Spleen (tissue), 11 donors: ENCODE data around the gene CPNE6. TPM values are rescaled to one million over a fixed set of nuclear protein-coding genes. Genes with fewer than 3 reads are reported as not detected.
A peak's percentile ranks its signal among the peaks of the same experiment; 100 is the strongest.
"Not testable (repeated sequence)": the region's sequence is repeated elsewhere in the genome, so short reads cannot be mapped to it uniquely, and the experiment has no call there.

Source experiments
- DNase-seq: peaks from one replicate; pipeline ENCODE4 v3.0.0-alpha.2; 2020
- H3K27ac ChIP-seq, 8 donors: fragments of 200-600 bp; sonication (generic) in 7 of 8; 1 replicate in 4 of 8; 2 replicates in 4 of 8; pipeline versions ENCODE4 v1.5.0 to v1.8.0; 2016 to 2021; ENCODE audit warnings: inconsistent platforms in 4 of 8, mild to moderate bottlenecking in 4 of 8, moderate library complexity in 1 of 8
- H3K27me3 ChIP-seq, 7 donors: fragments of 200-600 bp; sonication (generic) in 6 of 7; replicated peaks in 1 of 7; 1 replicate in 4 of 7; 2 replicates in 3 of 7; pipeline versions ENCODE4 v1.5.0 to v1.8.0; 2016 to 2021; ENCODE audit warnings: inconsistent platforms in 3 of 7, mild to moderate bottlenecking in 1 of 7
- H3K36me3 ChIP-seq, 6 donors: fragments of 200-600 bp; sonication (generic) in 5 of 6; 1 replicate in 4 of 6; 2 replicates in 2 of 6; pipeline versions ENCODE4 v1.5.0 to v1.8.0; 2016 to 2021; ENCODE audit warnings: inconsistent platforms in 2 of 6
- H3K4me1 ChIP-seq, 6 donors: fragments of 200-600 bp; sonication (generic) in 5 of 6; 1 replicate in 3 of 6; 2 replicates in 3 of 6; pipeline versions ENCODE4 v1.5.0 to v1.8.0; 2016 to 2021; ENCODE audit warnings: inconsistent platforms in 3 of 6
- H3K4me3 ChIP-seq, 8 donors: fragments of 200-600 bp; sonication (generic) in 7 of 8; 1 replicate in 4 of 8; 2 replicates in 4 of 8; pipeline versions ENCODE4 v1.5.0 to v1.8.0; 2016 to 2021; ENCODE audit warnings: inconsistent platforms in 4 of 8, mild to moderate bottlenecking in 4 of 8, moderate library complexity in 2 of 8
- H3K9me3 ChIP-seq, 8 donors: fragments of 200-600 bp; sonication (generic) in 7 of 8; 1 replicate in 4 of 8; 2 replicates in 4 of 8; pipeline versions ENCODE4 v1.5.0 to v1.8.0; 2016 to 2021; ENCODE audit warnings: inconsistent platforms in 4 of 8
- CTCF ChIP-seq, 11 experiments: fragments of 200-600 bp in 7 of 11; fragments of 450-650 bp in 4 of 11; sonication (generic) in 4 of 11; IDR thresholded peaks in 8 of 11; conservative IDR thresholded peaks in 3 of 11; 1 replicate in 7 of 11; 2 replicates in 4 of 11; pipeline versions ENCODE4 v1.4.0 to v1.8.0; 2016 to 2021; ENCODE audit warnings: antibody characterized with exemption in 11 of 11, inconsistent platforms in 4 of 11, mild to moderate bottlenecking in 1 of 11
- POLR2A ChIP-seq, 3 donors: fragments of 450-650 bp; IDR thresholded peaks; one replicate each; pipeline ENCODE4 v1.5.1; 2017; ENCODE audit warnings: antibody characterized with exemption in 3 of 3, mild to moderate bottlenecking in 1 of 3
- POLR2AphosphoS5 ChIP-seq, 3 donors: sonication (generic); formaldehyde crosslinking; IDR thresholded peaks; one replicate each; pipeline ENCODE4 v1.5.1; 2017; ENCODE audit warnings: antibody characterized with exemption in 3 of 3
- WGBS, 5 donors: extraction: QIAGEN DNeasy Blood & Tissue Kit in 3 of 5; methylation state at CpG; one replicate each; pipeline versions ENCODE4 v1.1.5 to v1.1.7; 2013 to 2018; 5-methylcytosine and 5-hydroxymethylcytosine counted together
- intact Hi-C: fragments of 100-400 bp; cut with DNase I; formaldehyde crosslinking; loops from one replicate; pipeline ENCODE4 v1.15.0; 2023; ENCODE audit warnings: low total_unique reads
- polyA plus RNA-seq, 3 donors: library from polyadenylated mRNA; stranded (reverse); fragments of 200-250 nt; gene quantifications; one replicate each; pipeline ENCODE4 v1.2.1, GENCODE V29; 2013
- total RNA-seq, 7 donors: library from RNA; depleted of rRNA in 3 of 7; stranded (reverse); fragments of >200 nt in 3 of 7; fragmentation: NEBNext Ultra II Directional in 4 of 7; extraction: Animal tissue kit (Norgen Biotek cat#: 25700) in 4 of 7; gene quantifications; one replicate each; pipeline versions ENCODE4 v1.1.0 to v1.2.1, GENCODE V29; 2016 to 2021
- donor health status: healthy with polysubstance abuse.
- donor health status: DM: no; HTN: no; CAD: no; lungs with moderate emphysema.
- donor health status: DM: no; HTN: no; CAD: no.
- donor health status: Bipolar disorder and iron deficiency.
- donor health status: healthy.
- donor health status: DM: no; HTN: no; CAD: no.
- donor health status: DM: yes; HTN: yes; CAD: no.

Gene CPNE6
- total and polyA plus RNA-seq, 10 donors, result 0.03 to 0.13 TPM; not detected in 8

GRCh38 chr14:24100982-24101494 lies 29.7 kb downstream of the CPNE6 start:
- no peak for TF ChIP-seq CTCF (IDR thresholded peaks at IDR 0.05 in 8 of 11, conservative IDR thresholded peaks at IDR 0.05 in 3 of 11)
- TF ChIP-seq POLR2AphosphoS5 (IDR thresholded peaks at IDR 0.05), result no peak
- no peak for TF ChIP-seq POLR2A (IDR thresholded peaks at IDR 0.05)
- DNase-seq, result peak; percentile 40
- WGBS, 5 donors, result 95 to 100% (median 97%) methylated on average over 2 to 3 of the region's 3 CpGs
- Histone ChIP-seq H3K36me3 (peaks cover 0 to 88% (median 52%) of the 10 kb centered on the region in 6 donors), H3K4me3 (no peak overlapping the region), H3K27ac (no peak overlapping the region), H3K27me3 (no peaks in the 10 kb centered on the region), H3K9me3 (no peaks in the 10 kb centered on the region), H3K4me1 (peaks cover under 1 to 21% (median 4%) of the 10 kb centered on the region in 6 donors)
- intact Hi-C loops, result no loop called here

GRCh38 chr14:24102357-24103048 lies 31.1 kb downstream of the CPNE6 start:
- TF ChIP-seq POLR2AphosphoS5 (IDR thresholded peaks at IDR 0.05) (peak in 1 of 3 donors; percentile 4), POLR2A (IDR thresholded peaks at IDR 0.05) (no peak)
- H3K27ac ChIP-seq, result no peak overlapping the region
- no peaks in the 10 kb centered on the region for H3K27me3 ChIP-seq
- no peaks in the 10 kb centered on the region for H3K9me3 ChIP-seq
- H3K36me3 ChIP-seq, result peaks cover 0 to 78% (median 52%) of the 10 kb centered on the region in 6 donors
- peak; percentile 34 for DNase-seq
- intact Hi-C loops, result no loop called here
- no peak overlapping the region for H3K4me3 ChIP-seq
- peaks cover 3 to 21% (median 12%) of the 10 kb centered on the region in 6 donors for H3K4me1 ChIP-seq
- 88 to 95% (median 93%) methylated on average over 7 of the region's 7 CpGs for WGBS, 5 donors

GRCh38 chr14:24103451-24103850 lies 32.1 kb downstream of the CPNE6 start:
- TF ChIP-seq CTCF (IDR thresholded peaks at IDR 0.05 in 8 of 11, conservative IDR thresholded peaks at IDR 0.05 in 3 of 11), result no peak
- peak in 1 of 3 donors; percentile 18 for TF ChIP-seq POLR2AphosphoS5 (IDR thresholded peaks at IDR 0.05)
- TF ChIP-seq POLR2A (IDR thresholded peaks at IDR 0.05), result no peak
- intact Hi-C loops, result no loop called here
- H3K4me1 ChIP-seq, result peaks cover 3 to 28% (median 18%) of the 10 kb centered on the region in 6 donors
- peaks cover 0 to 68% (median 44%) of the 10 kb centered on the region in 6 donors for H3K36me3 ChIP-seq
- WGBS, 5 donors, result 86 to 96% (median 92%) methylated on average over 12 to 13 of the region's 13 CpGs
- no peak overlapping the region for H3K27ac ChIP-seq
- peak; percentile 71 for DNase-seq
- no peak overlapping the region for H3K4me3 ChIP-seq
- H3K27me3 ChIP-seq, result no peaks in the 10 kb centered on the region
- no peaks in the 10 kb centered on the region for H3K9me3 ChIP-seq

GRCh38 chr14:24105609-24106239 lies 34.4 kb downstream of the CPNE6 start:
- Histone ChIP-seq H3K36me3 (peaks cover 0 to 46% (median 21%) of the 10 kb centered on the region in 6 donors), H3K4me1 (peaks cover 11 to 50% (median 41%) of the 10 kb centered on the region in 6 donors), H3K27ac (peak overlapping the region in 6 of 8 donors; percentile 4 to 72 (median 54))
- H3K27me3 ChIP-seq, DNase-seq, H3K4me3 ChIP-seq, H3K9me3 ChIP-seq, intact Hi-C loops: not testable (repeated sequence)
- 88 to 92% (median 91%) methylated on average over 8 of the region's 8 CpGs for WGBS, 5 donors
